IPS-NIHi7 (cell line): ENCODE results near the gene MAD2L1BP.
A peak's percentile ranks its signal among the peaks of the same experiment; 100 is the strongest.
"Not testable (repeated sequence)": the region's sequence is repeated elsewhere in the genome, so short reads cannot be mapped to it uniquely, and the experiment has no call there.

Experiments
- DNase-seq: peaks from one replicate; pipeline ENCODE4 v3.0.0; 2012; ENCODE audit warnings: mixed read lengths; ENCODE audit errors: extremely low spot score

The MAD2L1BP gene, protein sequence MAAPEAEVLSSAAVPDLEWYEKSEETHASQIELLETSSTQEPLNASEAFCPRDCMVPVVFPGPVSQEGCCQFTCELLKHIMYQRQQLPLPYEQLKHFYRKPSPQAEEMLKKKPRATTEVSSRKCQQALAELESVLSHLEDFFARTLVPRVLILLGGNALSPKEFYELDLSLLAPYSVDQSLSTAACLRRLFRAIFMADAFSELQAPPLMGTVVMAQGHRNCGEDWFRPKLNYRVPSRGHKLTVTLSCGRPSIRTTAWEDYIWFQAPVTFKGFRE

DNA sequence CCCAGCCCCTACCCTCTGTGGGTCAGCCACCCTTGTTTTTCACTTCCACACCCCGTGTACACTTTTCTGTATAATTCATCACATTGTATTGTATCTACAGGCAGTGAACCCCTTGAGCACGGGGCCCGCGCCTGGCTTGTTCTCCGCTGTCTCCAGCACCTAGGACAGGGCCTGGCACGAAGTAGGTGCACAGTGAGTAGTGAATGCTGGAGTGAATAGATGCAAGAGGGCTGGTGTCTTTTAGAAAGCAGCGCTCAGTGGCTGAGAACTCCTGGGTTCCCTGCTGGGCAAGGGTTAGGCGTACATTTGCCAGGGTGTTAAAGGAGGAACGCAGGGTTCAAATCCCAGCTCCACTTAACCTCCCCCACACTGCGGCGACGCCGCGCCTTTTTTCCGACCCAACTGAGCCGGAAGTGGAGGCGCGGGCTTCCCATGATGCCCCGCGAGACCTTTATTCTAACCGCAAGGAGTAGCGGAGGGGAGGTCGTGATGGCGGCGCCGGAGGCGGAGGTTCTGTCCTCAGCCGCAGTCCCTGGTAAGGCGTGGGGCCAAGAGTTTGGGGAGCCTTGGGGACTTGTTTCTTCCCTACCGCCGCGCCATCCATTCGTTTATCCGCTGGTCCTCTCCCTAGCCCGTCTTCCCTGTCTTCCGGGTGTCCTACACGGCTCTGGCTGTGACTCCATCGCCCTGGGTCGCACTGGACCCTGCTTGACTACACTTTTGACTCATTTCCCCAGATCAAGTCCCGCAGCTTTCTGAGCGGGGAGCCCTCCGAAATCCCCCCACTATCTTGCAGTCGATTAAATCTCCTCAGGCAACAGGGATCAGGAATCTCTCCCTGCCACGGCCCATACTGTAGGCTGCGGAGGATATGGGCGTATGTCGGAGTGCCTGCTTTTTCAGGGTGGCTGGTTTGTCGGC lies at the start of gene MAD2L1BP:
Gene MAD2L1BP (plus strand): TSS at position 454 of the 921 bp plus-strand sequence. CDS start 36 bp downstream, at position 490.
- peak; percentile 75 for DNase-seq

DNA sequence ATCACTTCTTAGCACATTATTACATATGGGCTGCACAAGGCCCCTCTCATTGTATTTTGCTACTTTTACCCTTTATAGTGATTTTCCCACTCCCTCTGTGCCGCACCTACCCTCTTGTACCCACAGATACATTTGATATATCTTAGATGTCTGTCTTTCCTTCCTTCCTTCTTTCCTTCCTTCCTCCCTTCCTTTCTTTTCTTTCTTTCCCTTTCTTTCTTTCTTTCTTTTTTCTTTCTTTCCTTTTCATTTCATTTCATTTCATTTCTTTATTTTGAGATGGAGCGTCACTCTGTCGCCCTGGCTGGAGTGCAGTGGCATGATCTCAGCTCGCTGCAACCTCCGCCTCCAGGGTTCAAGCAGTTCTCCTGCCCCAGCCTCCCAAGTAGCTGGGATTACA lies 47.4 kb upstream of the MAD2L1BP start:
- no peak for DNase-seq

DNA sequence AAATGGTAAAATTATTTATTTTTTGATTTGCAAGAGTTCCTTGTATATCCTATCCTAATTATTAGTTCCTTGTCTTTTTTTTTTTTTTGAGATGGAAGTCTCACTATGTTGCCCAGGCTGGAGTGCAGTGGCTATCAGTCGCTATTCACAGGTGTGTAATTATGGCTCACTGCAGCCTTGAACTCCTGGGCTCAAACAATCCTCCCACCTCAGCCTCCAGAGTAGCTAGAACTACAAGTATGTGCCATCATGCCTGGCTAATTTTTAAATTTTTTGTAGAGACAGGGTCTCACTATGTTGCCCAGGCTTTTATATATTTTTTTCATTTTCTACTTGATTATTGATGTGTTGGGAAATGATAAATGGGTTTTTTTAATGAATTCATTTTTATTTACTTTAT lies 46.1 kb upstream of the MAD2L1BP start:
- not testable (repeated sequence) for DNase-seq

DNA sequence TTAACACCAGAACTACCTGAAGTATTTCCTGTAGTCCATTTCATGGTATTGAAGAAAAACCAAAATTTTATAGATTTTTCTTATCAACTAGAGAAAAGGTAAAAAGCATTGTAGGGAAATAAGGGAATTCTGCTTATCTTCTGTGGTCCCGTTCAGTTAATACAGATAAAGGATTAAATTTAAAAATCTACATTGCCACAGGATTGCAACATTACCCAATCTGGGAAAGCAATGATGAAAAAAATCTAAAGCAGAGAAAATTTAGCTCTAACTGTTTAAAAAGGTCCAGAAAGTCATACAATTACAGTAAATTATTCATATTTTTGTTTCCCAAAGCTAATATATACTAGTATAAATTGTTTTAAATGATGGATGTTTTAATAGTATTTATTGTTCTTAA lies 41.7 kb upstream of the MAD2L1BP start:
- no peak for DNase-seq

DNA sequence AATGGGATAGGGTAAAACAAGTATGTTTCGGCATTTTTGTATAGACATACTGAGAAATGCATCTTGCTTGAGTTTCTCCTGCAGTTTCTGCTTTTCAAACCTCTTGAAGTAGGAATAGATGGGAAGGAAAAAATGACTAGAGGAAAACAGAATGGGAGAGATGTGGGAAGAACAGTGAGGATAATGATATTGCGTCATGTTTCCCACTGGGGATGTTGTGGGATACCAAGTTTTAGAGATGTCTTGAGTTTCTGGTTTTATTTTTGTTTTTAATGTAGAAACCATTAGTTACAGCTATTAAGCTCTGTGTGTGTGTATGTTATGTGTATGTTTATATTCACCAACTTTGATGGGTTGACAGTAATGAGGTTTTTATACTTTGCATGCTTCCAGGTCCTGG lies 35.0 kb upstream of the MAD2L1BP start:
- DNase-seq, result no peak

DNA sequence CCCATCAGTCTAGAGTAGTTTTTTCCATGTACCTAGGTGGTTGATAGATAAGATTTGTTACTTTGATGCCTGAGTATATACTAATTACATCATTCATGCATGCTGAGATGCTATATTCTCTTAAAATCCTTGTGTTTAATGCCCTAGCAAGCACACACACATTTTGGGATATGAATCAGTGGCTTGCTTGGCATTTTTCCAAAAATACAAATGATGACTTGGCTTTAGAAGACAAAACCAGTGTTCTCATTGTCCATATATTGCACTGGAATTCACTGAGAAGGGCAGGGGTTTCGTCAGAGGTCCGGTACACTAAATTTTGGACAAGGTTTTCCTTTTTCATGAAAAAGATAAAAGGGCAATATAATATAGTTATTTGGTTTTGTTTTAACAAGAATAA lies 31.5 kb upstream of the MAD2L1BP start:
- no peak for DNase-seq

DNA sequence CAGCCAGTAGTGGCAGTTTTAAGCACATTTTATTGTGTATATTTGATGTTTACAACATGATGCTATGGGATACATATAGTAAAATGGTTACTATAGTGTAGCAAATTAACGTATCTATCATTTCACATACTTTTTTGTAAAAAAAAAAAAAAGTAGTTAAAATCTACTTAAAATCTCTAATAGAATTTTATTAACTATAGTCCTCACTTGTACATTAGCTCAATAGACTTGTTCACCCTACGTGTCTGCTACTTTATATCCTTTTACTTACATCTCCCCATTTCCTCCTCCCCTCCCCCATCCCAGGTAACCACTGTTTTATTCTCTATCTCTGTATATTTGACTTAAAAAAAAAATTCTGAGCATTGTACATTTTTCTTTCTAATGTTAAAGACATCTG lies 29.6 kb upstream of the MAD2L1BP start:
- DNase-seq, result no peak

DNA sequence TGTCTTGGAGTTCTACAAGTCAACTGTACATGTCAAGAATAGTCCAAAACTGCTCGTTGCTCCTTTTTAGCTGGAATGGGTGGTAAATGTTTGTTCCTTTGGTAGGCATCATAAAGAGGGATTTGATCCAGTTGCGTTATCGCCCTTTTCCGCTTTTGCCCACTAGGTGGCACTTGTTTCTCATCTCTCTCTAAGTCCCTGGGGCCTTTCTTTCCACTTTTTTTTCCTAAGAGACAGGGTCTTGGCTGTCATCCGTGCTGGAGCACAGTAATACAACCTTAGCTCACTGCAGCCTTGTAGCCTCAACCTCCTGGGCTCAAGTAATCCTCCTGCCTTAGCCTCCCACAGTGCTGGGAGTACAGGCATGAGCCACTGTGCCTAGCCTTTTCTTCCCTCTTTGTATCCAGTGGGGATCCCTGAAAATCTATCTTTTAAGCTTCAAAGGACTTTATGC lies 27.3 kb upstream of the MAD2L1BP start:
- DNase-seq, result peak; percentile 83

DNA sequence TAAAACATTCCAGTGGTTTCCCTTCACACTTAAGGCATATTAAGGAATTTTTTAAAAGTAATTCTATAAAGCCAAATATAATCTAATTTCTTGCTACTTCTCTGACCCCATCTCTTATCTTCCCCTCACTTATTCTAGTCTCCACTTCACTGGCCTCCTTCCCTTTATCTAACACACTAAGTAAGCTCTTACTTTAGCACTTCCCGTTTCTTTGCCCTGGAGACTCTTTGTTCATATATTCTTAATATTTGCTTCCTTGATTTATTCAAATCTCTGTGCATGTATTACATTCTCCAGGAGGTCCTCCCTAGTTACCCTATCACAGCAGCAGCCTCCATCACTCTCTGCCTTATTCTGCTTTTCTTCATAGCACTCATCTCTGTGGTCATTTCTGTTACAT lies 26.8 kb upstream of the MAD2L1BP start:
- DNase-seq, result no peak

DNA sequence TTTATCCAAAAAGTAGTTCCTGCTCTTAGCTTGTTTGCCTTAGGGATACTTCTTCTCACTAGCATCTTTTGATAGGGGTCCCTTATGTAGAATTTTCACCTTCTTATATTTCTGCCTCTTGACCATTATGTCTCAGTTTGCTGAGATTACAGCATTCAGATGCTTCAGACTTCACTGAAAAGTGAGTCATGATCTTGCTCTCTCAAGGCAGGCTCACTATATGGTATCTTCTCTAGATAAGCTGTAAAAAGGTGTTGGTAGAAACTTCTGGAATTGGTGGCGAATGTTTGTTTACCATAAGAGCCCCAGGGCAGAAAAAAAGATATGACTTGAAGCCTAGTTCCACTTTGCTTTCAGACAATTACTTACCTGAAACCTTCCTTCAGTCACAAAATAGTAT lies 26.2 kb upstream of the MAD2L1BP start:
- no peak for DNase-seq

DNA sequence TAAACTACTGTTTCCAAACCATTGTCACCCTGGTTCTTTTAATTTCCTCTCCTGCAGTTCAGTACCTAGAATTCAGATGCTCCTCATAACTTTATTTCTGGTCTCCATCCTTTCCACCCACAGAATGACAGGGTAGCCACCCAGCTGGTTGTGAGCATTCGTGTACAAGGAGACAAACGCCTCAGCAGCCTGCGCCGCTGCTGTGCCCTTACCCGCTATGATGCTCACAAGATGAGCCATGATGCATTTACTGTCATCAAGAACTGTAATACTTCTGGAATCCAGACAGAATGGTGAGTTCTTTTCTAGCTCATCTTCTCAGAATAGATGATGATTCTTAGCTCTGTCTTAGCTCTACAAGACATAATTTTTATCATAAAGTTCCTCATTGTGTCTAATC lies 25.2 kb upstream of the MAD2L1BP start:
- no peak for DNase-seq

DNA sequence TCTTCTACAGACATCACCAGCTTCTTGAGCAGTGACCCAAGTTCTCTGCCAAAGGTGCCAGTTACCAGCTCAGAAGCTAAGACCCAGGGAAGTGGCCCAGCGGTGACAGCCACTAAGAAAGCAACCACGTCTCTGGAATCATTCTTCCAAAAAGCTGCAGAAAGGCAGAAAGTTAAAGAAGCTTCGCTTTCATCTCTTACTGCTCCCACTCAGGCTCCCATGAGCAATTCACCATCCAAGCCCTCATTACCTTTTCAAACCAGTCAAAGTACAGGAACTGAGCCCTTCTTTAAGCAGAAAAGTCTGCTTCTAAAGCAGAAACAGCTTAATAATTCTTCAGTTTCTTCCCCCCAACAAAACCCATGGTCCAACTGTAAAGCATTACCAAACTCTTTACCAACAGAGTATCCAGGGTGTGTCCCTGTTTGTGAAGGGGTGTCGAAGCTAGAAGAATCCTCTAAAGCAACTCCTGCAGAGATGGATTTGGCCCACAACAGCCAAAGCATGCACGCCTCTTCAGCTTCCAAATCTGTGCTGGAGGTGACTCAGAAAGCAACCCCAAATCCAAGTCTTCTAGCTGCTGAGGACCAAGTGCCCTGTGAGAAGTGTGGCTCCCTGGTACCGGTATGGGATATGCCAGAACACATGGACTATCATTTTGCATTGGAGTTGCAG lies 21.8 kb upstream of the MAD2L1BP start:
- DNase-seq, result no peak

DNA sequence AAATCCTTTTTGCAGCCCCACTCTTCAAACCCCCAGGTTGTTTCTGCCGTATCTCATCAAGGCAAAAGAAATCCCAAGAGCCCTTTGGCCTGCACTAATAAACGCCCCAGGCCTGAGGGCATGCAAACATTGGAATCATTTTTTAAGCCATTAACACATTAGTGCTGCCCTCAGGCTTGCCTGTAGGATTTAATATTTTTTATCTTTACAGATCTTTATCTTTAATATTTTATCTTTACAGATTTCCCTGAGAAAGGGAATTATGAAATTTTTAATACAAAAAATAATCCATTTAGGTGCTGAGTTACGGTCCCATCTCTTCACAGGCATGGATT lies 21.3 kb upstream of the MAD2L1BP start:
- no peak for DNase-seq

DNA sequence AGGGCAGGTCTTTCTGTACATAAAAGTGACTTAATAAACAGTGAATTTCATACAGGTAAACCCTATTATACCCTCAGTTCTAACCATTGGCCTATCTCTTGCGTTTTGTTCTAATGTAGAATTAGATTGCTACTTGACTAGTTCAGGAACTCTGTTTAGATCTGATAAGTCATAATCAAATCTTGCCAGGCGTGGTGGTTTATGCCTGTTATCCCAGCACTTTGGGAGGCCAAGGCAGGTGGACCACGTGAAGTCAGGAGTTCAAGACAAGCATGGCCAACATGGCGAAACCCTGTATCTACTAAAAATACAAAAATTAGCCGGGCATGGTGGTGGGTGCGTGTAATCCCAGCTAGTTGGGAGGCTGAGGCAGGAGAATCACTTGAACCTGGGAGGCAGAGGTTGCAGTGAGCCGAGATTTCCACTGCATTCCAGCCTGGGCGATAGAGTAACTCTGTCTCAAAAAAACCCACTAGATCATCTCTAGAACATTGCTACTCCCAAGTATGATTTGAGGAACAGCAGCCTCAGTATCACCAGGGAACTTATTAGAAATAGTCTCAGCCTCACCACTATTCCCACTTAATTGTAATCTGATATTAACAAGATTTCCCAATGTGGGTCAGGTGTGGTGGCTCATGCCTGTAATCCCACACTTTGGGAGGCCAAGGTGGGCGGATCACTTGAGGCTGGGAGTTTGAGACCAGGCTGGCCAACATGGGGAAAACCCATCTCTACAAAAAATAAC lies 18.7 kb upstream of the MAD2L1BP start:
- no peak for DNase-seq

DNA sequence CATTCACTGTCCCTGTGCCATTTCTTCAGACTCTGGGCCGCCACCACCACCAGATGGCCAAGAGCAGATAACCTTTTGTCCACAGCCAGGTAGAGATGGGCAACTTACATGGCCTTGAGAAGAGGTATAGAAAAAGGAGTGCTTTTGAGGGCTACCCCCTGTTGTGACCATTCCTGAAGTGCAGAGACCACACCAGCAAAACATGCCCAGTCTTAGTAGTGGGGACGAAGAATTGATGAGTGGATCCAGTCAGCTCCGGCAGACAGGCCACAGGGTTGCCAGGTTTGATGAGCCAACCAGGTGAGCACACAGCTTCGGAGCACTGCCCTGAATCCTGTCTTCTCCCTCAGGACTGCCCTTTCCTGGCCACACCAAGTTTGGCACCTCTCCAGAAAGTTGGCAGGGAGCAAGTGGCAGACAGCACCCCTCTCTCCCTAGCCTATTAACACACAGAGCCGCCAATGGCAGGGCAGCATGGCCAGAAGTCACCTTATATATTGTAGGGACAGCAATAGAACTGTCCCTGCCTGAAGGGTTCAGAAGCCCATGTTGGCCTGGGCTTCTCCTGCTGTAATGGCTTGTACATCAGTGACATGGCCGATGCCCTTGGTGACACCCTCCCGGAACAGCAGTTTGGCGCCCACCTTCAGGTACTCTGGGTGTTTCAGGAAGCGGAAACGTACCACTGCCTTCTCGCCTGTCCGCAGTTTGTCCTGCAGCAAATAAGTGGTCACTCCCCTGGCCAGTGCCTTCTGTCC lies 14.4 kb upstream of the MAD2L1BP start:
- DNase-seq, result no peak

DNA sequence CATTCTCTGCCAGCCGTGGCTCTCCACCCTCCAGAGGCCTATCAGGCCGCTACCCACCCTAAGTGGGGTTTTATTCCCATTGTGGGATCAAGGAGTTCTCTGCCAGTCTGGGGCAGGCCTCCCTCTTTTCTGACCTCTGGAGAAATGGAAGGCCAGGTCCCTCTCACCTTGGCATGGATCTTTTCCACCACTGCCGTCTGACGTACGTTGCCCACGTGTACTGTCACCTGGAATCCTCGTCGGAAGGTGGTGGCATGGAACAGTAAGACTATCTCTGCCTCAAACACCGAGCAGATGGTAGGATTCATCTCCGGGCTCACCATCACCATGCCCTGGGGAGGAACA lies 13.8 kb upstream of the MAD2L1BP start:
- no peak for DNase-seq

DNA sequence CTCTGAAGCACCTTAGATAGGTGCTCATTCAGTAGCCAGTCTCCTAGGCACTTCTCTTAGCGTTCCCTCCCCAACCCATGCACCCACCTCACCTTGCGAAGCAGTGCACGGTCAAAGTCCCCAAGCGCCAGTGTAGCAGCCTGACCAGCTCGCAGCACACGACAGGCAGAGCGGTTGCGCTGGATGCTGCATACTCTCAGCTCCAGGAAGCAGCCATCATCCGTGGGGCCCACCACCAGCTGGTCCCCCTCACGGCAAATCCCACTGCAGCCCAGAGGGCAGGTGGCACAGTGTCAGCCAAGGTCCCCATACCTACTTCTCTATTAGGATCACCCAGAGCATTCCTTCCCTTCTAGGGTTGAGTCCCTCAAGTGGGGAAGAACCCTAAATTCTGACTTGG lies 13.1 kb upstream of the MAD2L1BP start:
- no peak for DNase-seq

DNA sequence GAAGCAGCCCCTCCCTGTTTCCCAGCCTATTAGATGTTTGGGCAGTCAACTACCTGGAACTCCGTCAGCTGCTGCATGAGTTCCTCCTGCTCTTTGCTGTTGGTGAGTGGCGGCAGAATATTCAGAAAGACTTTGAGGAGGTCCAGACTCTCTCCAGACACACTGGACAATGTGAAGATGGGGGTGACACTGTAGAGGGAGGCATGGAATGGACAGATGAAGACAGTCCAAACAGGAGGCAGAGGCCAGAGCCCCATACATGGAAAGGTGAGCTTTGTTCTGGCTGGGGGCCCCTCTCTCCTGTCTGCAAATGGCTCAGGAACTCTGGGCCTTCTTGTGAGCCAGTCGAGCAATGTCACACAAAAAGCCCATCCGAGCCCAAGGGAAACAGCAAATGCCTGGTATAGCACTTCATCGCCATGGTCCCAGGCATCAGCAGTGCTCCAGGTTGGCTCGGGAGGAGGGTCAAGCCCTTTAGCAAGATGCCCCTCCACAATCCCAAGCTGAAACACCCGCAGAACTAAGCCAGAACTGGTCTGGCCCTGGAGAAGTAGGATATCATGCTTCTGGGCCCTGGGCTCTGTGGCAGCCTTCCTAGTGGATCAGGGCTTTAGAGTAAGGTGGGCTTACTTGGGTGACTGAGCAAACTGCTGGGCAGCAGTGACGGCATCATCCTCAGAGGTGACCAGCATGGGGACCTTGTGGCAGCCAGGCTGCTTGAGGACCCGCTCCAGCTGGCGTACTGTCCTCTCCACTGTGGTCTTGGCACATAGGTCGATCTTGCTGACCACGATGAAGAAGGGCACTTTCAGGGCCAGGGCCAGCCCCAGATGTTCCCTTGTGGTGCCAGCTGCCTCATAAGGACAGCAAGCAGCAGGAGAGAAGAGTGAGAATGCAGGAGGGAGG lies 11.5 kb upstream of the MAD2L1BP start:
- DNase-seq, result no peak

DNA sequence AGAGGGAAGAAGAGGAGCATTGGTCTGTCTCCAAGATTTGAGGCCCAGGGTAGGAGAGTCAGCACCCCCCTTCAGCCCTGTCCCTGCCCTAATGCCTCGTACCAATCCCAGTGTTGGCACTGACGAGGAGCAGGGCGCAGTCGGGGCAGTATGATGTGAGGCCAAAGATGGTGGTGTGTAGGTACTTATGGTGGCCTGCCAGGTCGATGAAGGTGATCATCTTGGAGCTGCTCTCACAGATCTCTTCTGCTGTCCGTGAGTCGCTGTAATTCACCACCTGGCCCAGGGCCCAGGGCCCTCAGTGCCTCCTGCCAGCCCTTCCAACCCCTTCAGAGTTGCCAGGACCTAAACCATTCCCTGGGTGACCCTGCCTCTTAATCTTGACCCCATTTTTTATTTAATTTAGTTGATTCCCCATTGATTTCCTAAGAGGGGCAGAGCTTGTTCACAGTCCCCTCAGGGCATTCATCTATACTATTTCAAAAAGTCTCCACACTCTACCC lies 10.8 kb upstream of the MAD2L1BP start:
- no peak for DNase-seq

DNA sequence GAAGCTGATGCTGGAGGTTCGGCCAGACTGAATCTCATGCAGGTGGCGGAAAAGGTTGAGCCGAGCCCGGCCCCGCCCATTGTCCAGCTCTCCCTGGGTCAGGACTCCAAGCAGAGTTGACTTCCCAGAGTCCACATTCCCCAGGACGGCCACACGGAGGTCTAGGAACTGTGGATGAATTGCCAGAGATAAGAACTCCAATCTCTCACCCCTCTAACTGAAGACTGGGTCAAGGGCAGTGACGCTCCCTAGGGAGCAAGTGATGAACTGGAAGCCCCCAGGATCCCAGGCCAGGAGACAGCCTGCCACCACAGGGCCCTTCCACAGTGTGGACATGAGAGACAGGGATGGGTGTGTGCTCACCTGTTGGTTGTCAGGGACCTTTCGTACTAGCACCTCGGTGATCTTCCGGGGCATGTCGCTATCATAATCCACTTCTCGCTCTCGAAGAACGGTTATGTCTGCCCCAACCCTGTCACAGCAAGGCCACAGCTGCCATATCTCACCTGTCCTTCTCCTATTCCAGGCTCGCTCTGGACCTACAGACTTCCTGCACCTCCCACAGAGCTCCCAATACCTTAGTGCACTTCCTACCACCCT lies 10.1 kb upstream of the MAD2L1BP start:
- DNase-seq, result no peak
